HCT116 (cell line): ENCODE results near the gene SUSD3.

Source experiments
- EZH2 ChIP-seq: fragments of 200-600 bp; sonication (generic); IDR thresholded peaks from 2 replicates; pipeline ENCODE4 v1.6.1; 2017; ENCODE audit warnings: antibody characterized with exemption, mixed run types
- EZH2phosphoT487 ChIP-seq: fragments of 200-600 bp; IDR thresholded peaks from 2 replicates; pipeline ENCODE4 v1.6.1; 2018; ENCODE audit warnings: antibody characterized with exemption, borderline replicate concordance
- FOSL1 ChIP-seq: IDR thresholded peaks from 2 replicates; pipeline ENCODE4 v1.6.1; 2012; ENCODE audit warnings: low read depth
- JUND ChIP-seq: IDR thresholded peaks from 2 replicates; pipeline ENCODE4 v1.6.1; 2012
- POLR2A ChIP-seq: IDR thresholded peaks from 2 replicates; pipeline ENCODE4 v1.7.0; 2011; ENCODE audit warnings: borderline replicate concordance; ENCODE audit not compliant: insufficient read depth, insufficient read length; ENCODE audit errors: extremely low read depth
- POLR2AphosphoS5 ChIP-seq: IDR thresholded peaks from 2 replicates; pipeline ENCODE4 v1.6.1; 2011; ENCODE audit warnings: mild to moderate bottlenecking, low read depth, low read length, moderate library complexity
- RAD21 ChIP-seq: IDR thresholded peaks from 2 replicates; pipeline ENCODE4 v1.6.1; 2012; ENCODE audit warnings: low read depth, mild to moderate bottlenecking
- SIN3A ChIP-seq: IDR thresholded peaks from 2 replicates; pipeline ENCODE4 v1.6.1; 2012; ENCODE audit warnings: low read depth
- YY1 ChIP-seq: IDR thresholded peaks from 2 replicates; pipeline ENCODE4 v1.6.1; 2011; ENCODE audit warnings: low read length, low read depth, moderate library complexity, mild to moderate bottlenecking; ENCODE audit not compliant: insufficient replicate concordance; ENCODE audit errors: extremely low read depth
- ZFX ChIP-seq: fragments of 450-650 bp; IDR thresholded peaks from 2 replicates; pipeline ENCODE4 v1.6.1; 2017
- TF ChIP-seq, protein P1 (sequence below), 3 experiments: fragments of 200-600 bp in 1 of 3; sonication (generic) in 1 of 3; IDR thresholded peaks in 2 of 3; conservative IDR thresholded peaks in 1 of 3; 2 replicates each; pipeline ENCODE4 v1.5.1; 2012 to 2017; ENCODE audit warnings: low read depth in 2 of 3, low read length in 2 of 3, antibody characterized with exemption in 1 of 3, borderline replicate concordance in 1 of 3, control low read depth in 1 of 3, mild to moderate bottlenecking in 1 of 3, mixed read lengths in 1 of 3, mixed run types in 1 of 3, moderate library complexity in 1 of 3; ENCODE audit not compliant: insufficient read depth in 1 of 3
- TF ChIP-seq, protein P2 (sequence below): IDR thresholded peaks from 2 replicates; pipeline ENCODE4 v1.6.1; 2012; ENCODE audit warnings: low read depth
- TF ChIP-seq, protein P3 (sequence below): IDR thresholded peaks from 2 replicates; pipeline ENCODE4 v1.6.1; 2012

DNA sequence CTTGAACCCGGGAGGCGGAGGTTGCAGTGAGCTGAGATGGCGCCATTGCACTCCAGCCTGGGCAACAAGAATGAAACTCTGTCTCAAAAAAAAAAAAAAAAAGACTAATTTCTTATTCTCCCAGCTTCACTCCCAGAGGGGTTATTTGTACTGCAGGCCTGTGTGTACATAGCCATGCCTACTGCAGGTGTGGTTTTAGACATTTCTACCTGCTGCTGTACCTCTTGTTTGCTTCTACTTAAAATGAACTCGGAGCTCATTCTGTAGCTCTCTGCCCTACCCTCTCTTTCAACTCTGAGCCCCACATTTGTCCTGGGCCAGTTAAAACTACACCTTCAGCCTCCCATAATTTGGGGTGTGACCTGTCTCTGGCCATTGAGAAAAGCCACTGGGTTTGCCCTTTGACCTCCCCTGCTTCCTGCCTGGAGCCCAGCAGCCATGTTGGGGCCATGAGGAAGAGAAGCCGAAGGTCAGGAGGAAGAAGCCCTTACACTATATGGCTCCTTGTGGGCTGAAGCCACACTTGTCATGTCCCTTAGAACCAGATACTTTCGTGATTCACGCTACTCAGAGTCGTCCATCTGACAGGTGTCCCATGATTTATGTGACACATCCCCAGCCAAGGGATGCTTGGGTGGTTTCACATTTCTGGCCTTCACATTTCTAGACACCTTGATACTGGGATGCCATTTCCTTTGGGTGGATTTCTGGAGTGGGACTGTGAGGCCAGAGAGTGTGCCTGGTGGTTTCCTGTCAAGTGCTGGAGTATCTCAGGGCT is 28.1 kb downstream of the SUSD3 start:
- TF ChIP-seq, protein P1, sequence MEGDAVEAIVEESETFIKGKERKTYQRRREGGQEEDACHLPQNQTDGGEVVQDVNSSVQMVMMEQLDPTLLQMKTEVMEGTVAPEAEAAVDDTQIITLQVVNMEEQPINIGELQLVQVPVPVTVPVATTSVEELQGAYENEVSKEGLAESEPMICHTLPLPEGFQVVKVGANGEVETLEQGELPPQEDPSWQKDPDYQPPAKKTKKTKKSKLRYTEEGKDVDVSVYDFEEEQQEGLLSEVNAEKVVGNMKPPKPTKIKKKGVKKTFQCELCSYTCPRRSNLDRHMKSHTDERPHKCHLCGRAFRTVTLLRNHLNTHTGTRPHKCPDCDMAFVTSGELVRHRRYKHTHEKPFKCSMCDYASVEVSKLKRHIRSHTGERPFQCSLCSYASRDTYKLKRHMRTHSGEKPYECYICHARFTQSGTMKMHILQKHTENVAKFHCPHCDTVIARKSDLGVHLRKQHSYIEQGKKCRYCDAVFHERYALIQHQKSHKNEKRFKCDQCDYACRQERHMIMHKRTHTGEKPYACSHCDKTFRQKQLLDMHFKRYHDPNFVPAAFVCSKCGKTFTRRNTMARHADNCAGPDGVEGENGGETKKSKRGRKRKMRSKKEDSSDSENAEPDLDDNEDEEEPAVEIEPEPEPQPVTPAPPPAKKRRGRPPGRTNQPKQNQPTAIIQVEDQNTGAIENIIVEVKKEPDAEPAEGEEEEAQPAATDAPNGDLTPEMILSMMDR (IDR thresholded peaks at IDR 0.05 in 2 of 3, conservative IDR thresholded peaks at IDR 0.05 in 1 of 3; ENCODE audit: borderline replicate concordance in 1 of 3, insufficient read depth in 1 of 3, low read depth in 2 of 3, low read length in 2 of 3): no peak
- TF ChIP-seq EZH2phosphoT487: no peak
- no peak for TF ChIP-seq POLR2A
- TF ChIP-seq, protein P2, sequence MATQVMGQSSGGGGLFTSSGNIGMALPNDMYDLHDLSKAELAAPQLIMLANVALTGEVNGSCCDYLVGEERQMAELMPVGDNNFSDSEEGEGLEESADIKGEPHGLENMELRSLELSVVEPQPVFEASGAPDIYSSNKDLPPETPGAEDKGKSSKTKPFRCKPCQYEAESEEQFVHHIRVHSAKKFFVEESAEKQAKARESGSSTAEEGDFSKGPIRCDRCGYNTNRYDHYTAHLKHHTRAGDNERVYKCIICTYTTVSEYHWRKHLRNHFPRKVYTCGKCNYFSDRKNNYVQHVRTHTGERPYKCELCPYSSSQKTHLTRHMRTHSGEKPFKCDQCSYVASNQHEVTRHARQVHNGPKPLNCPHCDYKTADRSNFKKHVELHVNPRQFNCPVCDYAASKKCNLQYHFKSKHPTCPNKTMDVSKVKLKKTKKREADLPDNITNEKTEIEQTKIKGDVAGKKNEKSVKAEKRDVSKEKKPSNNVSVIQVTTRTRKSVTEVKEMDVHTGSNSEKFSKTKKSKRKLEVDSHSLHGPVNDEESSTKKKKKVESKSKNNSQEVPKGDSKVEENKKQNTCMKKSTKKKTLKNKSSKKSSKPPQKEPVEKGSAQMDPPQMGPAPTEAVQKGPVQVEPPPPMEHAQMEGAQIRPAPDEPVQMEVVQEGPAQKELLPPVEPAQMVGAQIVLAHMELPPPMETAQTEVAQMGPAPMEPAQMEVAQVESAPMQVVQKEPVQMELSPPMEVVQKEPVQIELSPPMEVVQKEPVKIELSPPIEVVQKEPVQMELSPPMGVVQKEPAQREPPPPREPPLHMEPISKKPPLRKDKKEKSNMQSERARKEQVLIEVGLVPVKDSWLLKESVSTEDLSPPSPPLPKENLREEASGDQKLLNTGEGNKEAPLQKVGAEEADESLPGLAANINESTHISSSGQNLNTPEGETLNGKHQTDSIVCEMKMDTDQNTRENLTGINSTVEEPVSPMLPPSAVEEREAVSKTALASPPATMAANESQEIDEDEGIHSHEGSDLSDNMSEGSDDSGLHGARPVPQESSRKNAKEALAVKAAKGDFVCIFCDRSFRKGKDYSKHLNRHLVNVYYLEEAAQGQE: no peak
- TF ChIP-seq, protein P3, sequence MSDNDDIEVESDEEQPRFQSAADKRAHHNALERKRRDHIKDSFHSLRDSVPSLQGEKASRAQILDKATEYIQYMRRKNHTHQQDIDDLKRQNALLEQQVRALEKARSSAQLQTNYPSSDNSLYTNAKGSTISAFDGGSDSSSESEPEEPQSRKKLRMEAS: no peak
- no peak for TF ChIP-seq FOSL1
- no peak for TF ChIP-seq SIN3A
- no peak for TF ChIP-seq ZFX
- no peak for TF ChIP-seq POLR2AphosphoS5
- TF ChIP-seq EZH2: no peak
- no peak for TF ChIP-seq RAD21
- no peak for TF ChIP-seq JUND
- TF ChIP-seq YY1: no peak
